Measurements from ENCODE around the gene MEX3D.
"Not testable (repeated sequence)": the region's sequence is repeated elsewhere in the genome, so short reads cannot be mapped to it uniquely, and the experiment has no call there.

Gene MEX3D

DNA sequence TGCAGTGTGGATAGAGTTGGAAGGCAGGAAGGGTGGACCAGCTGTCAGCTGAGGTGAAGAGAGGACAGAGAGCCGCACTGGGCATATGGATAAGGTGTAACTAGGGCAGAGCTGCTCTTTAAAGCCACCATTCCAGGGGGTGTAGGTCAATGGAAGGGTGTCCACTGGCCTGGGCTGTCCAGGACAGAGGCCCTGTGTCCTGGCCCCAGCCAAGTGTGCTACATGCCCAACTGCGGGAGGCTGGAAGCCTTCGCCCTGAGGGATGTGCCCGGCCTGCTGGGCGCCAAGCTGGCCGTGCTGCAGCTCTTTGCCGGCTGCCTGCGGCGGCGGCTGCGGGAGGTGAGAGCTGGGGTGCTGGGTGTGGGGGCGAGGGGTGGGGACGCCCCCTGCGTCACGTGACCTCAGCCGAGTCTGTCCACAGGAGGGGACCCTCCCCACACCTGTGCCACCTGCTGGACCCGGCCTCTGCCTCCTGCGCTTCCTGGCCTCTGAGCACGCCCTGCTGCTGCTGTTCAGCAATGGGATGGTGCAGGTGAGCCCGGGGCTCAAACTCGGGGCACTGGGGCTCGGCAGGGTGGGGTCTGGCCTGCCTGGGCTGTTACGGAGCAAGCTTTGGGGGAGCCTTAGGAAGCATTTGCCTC, 34.5 kb downstream of the MEX3D start:
- no peak for DNase-seq

DNA sequence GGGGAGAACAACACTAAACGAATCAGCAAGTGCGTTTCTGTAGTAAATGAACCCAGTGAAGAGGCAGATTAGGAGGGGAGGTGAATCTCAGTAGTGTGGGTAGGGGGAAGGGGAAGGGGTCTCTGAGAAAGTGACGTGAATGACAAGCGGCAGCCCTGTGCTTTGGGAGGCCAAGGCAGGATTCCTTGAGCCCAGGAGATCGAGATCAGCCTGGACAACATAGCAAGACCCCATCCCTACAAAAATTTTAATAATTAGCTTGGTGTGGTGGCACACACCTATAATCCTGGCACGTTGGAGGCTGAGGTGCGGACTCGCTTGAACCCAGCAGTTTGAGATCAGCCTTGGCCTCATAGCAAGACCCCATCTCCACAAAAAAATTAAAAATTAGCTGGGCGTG, 36.1 kb downstream of the MEX3D start:
- DNase-seq, result no peak

DNA sequence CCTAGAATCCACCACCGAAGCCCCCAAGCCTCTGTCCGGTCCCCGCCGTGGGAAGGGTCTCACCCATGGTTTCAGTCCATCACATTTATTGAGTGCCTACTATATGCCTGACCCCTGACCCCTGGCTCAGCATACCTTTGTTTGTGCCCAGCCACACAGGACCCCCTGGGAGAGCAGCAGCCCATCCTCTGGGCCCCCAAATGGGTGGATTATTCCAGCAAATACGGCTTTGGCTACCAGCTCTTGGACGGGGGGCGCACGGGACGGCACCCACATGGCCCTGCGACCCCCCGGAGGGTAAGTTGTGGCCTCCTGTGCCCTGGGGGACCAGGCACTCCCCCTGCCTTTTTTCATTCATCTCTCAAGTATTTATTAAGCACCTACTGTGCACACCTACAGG, 36.5 kb downstream of the MEX3D start:
- DNase-seq, result no peak

DNA sequence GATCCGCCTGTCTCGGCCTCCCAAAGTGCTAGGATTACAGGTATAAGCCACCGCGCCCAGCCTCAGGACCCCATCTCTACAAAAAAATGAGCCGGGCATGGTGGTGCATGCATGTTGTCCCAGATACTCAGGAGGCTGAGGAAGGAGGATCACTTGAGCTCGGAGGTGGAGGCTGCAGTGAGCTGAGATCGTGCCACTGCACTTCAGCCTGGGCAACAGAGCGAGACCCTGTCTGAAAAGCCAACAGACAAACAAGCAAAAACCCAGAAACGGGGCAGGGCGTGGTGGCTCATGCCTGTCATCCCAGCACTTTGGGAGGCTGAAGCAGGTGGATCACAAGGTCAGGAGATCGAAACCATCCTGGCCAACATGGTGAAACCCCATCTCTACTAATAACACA, 37.3 kb downstream of the MEX3D start:
- not testable (repeated sequence) for DNase-seq

- no peak for DNase-seq
Measured at GRCh38 chr19:1529430-1529816, 38.7 kb downstream of the MEX3D start.

- DNase-seq, result no peak
Measured at GRCh38 chr19:1528596-1529429, 39.3 kb downstream of the MEX3D start.

GRCh38 chr19:1527650-1528309, 40.3 kb downstream of the MEX3D start:
- no peak for DNase-seq

- DNase-seq, result no peak
Measured at GRCh38 chr19:1526979-1527649, 41.0 kb downstream of the MEX3D start.

- no peak for DNase-seq
Measured at GRCh38 chr19:1526066-1526778, 41.9 kb downstream of the MEX3D start.

DNA sequence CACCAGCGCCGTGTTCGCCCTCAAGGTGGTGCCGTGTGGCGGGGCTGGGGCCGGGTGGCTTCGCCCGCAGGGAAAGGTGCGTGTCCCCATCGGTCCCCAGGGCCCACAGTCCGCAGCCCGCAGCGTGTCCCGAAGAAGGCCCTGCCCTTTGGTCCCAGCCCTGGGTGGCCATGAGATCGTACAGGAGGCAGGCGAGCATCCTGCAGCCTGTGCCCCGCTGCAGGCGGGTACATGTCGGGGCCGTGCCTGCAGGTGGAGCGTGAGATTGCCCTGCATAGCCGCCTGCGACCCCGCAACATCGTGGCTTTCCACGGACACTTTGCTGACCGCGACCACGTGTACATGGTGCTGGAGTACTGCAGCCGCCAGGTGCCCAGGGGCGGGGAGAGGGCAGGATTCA, 42.8 kb downstream of the MEX3D start:
- no peak for DNase-seq

DNA sequence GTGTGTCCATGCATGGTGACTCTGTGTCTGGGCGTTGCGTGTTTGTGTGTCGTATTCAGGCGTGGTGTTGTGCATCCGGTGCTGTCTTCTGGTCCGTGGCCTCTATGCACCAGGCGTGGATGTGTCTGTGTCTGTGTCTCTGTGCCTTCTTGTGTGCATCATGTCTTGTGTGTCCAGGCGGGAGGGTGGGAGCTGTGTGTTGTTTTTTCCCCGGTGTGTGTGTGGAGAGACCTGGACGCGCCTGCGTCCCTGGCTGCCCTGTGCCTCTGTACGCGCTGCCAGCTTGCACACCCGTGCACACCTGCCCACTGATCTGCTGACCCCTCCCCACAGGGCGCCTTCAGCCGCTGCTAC, 43.2 kb downstream of the MEX3D start:
- no peak for DNase-seq

- no peak for DNase-seq
Measured at GRCh38 chr19:1524287-1524971, 43.7 kb downstream of the MEX3D start.

GRCh38 chr19:1523412-1524286, 44.5 kb downstream of the MEX3D start, which contains the start of gene PLK5:
TSS of gene PLK5 (plus strand) at chr19:1524077. CDS start at chr19:1526997, 2,920 bp downstream.
- no peak for DNase-seq

DNA sequence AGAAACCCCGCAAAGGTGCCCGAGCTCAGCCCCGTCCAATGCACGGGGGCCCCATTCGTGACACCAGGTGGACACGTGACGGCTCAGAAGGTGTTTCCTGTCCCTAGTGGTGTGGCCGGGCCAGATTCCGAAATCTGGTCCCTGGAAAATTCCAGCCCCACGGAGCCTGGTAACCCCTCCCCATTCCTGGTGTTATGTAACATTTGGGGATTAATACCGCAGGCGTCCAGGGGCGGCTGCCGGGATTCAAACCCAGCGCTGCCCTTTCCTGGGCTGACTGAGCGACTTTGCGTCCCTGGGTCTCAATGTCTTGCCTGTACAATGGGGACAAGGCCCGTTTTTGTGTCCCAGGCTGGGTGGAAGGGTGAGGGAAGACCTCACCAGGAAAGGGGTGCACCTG, 45.3 kb downstream of the MEX3D start:
- no peak for DNase-seq

GRCh38 chr19:1522061-1522460, 46.1 kb downstream of the MEX3D start:
- DNase-seq, result no peak

GRCh38 chr19:1521636-1522035, 46.5 kb downstream of the MEX3D start:
- no peak for DNase-seq

- no peak for DNase-seq
Measured at GRCh38 chr19:1520203-1520780, 47.8 kb downstream of the MEX3D start.

- DNase-seq, result not testable (repeated sequence)
Measured at GRCh38 chr19:1519802-1520201, 48.3 kb downstream of the MEX3D start.

DNA sequence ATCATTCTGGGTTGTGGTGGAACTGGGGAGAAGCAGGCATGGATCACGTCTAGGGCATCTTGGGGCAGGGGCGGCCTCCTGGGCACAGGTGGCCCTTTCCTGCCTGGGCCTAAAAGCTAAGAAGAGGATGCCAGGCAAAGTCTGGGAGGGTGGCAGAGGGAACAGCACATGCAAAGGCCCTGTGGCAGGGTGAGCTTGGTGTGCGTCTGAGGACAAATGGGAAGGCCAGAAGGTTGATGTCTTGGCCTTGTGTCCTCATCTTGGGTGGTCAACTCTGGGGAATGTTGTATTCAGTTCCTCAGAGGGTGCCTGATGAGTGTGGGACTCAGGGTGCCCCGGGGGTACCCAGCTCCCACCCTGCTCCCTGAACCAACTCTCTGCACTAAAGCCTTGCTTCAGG, 49.7 kb downstream of the MEX3D start:
- no peak for DNase-seq

- no peak for DNase-seq
Measured at GRCh38 chr19:1516395-1516753, 51.8 kb downstream of the MEX3D start.

Measured in NCI-H187 (cell line).